A549 (cell line): Measurements from ENCODE around the gene OTOP3. TPM values are rescaled to one million over a fixed set of nuclear protein-coding genes. Genes with fewer than 3 reads are reported as not detected.
A peak's percentile ranks its signal among the peaks of the same experiment; 100 is the strongest.

Experiments
- ATAC-seq, 2 experiments: fragments of 200-7000 bp in 1 of 2; fragments of >200 bp in 1 of 2; cut with Nextera tagmentation in 1 of 2; cut with Tn5 transposase in 1 of 2; 3 replicates each; pipeline versions ENCODE4 v1.8.0 to v1.9.1; 2018 to 2020; ENCODE audit warnings: mild to moderate bottlenecking in 1 of 2, moderate library complexity in 1 of 2
- CTCF ChIA-PET: fragments of 300-600 bp; sonication (Branson Sonifier 250); formaldehyde crosslinking; extraction: SDS; loops from one replicate; lab custom pipeline; 2021; ENCODE audit warnings: antibody characterized with exemption, inconsistent platforms; lab: Yijun Ruan, JAX
- POLR2A ChIA-PET: fragments of 350-600 bp; formaldehyde crosslinking; extraction: SDS; loops from one replicate; lab custom pipeline; 2021; ENCODE audit warnings: antibody characterized with exemption, inconsistent platforms; lab: Yijun Ruan, JAX
- DNase-seq, 2 experiments: peaks; one replicate each; pipeline versions ENCODE4 v3.0.0 to v3.0.0-alpha.2; 2011 to 2016; ENCODE audit warnings: low read depth in 1 of 2, low spot score in 1 of 2
- FAIRE-seq: peaks from 2 replicates; lab custom pipeline; 2011; peaks lifted over from hg19 to GRCh38; lab: Jason Lieb, UNC
- H3K27ac ChIP-seq, 2 experiments: fragments of >200 bp; sonication (Bioruptor Twin); formaldehyde crosslinking; 3 replicates each; pipeline ENCODE4 v1.5.1; 2016 to 2017
- H3K4me1 ChIP-seq: fragments of >200 bp; sonication (Bioruptor Twin); formaldehyde crosslinking; 3 replicates; pipeline ENCODE4 v1.6.1; 2016
- H3K4me2 ChIP-seq: fragments of >200 bp; sonication (Bioruptor Twin); formaldehyde crosslinking; 3 replicates; pipeline ENCODE4 v1.6.1; 2016
- H3K4me3 ChIP-seq: fragments of >200 bp; sonication (Bioruptor Twin); formaldehyde crosslinking; 3 replicates; pipeline ENCODE4 v1.5.1; 2016
- H3K9me3 ChIP-seq: fragments of >200 bp; sonication (Bioruptor Twin); formaldehyde crosslinking; 3 replicates; pipeline ENCODE4 v1.6.1; 2016
- CBX2 ChIP-seq: fragments of 200-600 bp; sonication (generic); IDR thresholded peaks from 2 replicates; pipeline ENCODE4 v1.6.1; 2016; ENCODE audit warnings: low read depth, mild to moderate bottlenecking, borderline replicate concordance
- EP300 ChIP-seq, 2 experiments: fragments of >200 bp; sonication (Bioruptor Twin); formaldehyde crosslinking; IDR thresholded peaks; 2 replicates in 1 of 2; 3 replicates in 1 of 2; pipeline ENCODE4 v1.6.1; 2016 to 2017
- FOSB ChIP-seq: fragments of 250-450 bp; sonication (Bioruptor Pico); IDR thresholded peaks from 2 replicates; pipeline ENCODE4 v1.5.0; 2020; ENCODE audit warnings: mild to moderate bottlenecking, moderate library complexity
- HEYL ChIP-seq: fragments of 250-450 bp; sonication (Bioruptor Pico); IDR thresholded peaks from 2 replicates; pipeline ENCODE4 v1.8.0; 2021; ENCODE audit warnings: mild to moderate bottlenecking, moderate library complexity
- JUN ChIP-seq, 2 experiments: fragments of >200 bp; sonication (Bioruptor Twin); formaldehyde crosslinking; IDR thresholded peaks; 2 replicates in 1 of 2; 3 replicates in 1 of 2; pipeline ENCODE4 v1.6.1; 2016 to 2017
- MAFK ChIP-seq: fragments of 450-650 bp; IDR thresholded peaks from 2 replicates; pipeline ENCODE4 v1.6.1; 2014; ENCODE audit not compliant: partially characterized antibody
- MAZ ChIP-seq: fragments of 150-350 bp; IDR thresholded peaks from 2 replicates; pipeline ENCODE4 v1.6.1; 2014; ENCODE audit warnings: antibody characterized with exemption, low read depth, low read length, borderline replicate concordance
- MYC ChIP-seq: IDR thresholded peaks from 2 replicates; pipeline ENCODE4 v1.6.1; 2012; ENCODE audit warnings: mild to moderate bottlenecking, inconsistent platforms, low read length, improper control_type of control experiment, borderline replicate concordance
- NFE2L2 ChIP-seq: fragments of 150-350 bp; conservative IDR thresholded peaks from 2 replicates; pipeline ENCODE4 v1.6.1; 2014; ENCODE audit warnings: low read length
- NPAS2 ChIP-seq: fragments of 250-450 bp; sonication (Bioruptor Pico); IDR thresholded peaks from 2 replicates; pipeline ENCODE4 v1.8.0; 2022; ENCODE audit warnings: mild to moderate bottlenecking, moderate library complexity, borderline replicate concordance
- PHF8 ChIP-seq: fragments of 200-600 bp; sonication (generic); IDR thresholded peaks from 2 replicates; pipeline ENCODE4 v1.6.1; 2016; ENCODE audit warnings: low read depth, mild to moderate bottlenecking, antibody characterized with exemption, moderate library complexity, borderline replicate concordance
- RCOR1 ChIP-seq: fragments of 150-350 bp; IDR thresholded peaks from 2 replicates; pipeline ENCODE4 v1.6.1; 2014; ENCODE audit warnings: antibody characterized with exemption, low read length, low read depth
- TP53 ChIP-seq: fragments of 250-450 bp; sonication (Bioruptor Pico); IDR thresholded peaks from 2 replicates; pipeline ENCODE4 v1.5.0; 2021; ENCODE audit warnings: mild to moderate bottlenecking, moderate library complexity
- ZC3H11A ChIP-seq: fragments of 450-650 bp; IDR thresholded peaks from 2 replicates; pipeline ENCODE4 v1.6.1; 2014; ENCODE audit warnings: antibody characterized with exemption, mild to moderate bottlenecking
- ZSCAN20 ChIP-seq: fragments of 250-450 bp; sonication (Bioruptor Pico); IDR thresholded peaks from 2 replicates; pipeline ENCODE4 v1.8.0; 2022; ENCODE audit warnings: mild to moderate bottlenecking, moderate library complexity
- WGBS: methylation state at CpG from one replicate; pipeline ENCODE4 v1.1.6; 2017; ENCODE audit errors: missing lambda C conversion rate; 5-methylcytosine and 5-hydroxymethylcytosine counted together
- polyA plus RNA-seq, 4 experiments: library from polyadenylated mRNA; depleted of rRNA in 3 of 4; stranded (reverse); fragments of >200 nt; fragmentation: RNase III in 1 of 4; extraction: RNeasy Plus Mini Kit Qiagen cat#74134 plus additional on column Dnase treatment in 1 of 4; gene quantifications; 2 replicates in 3 of 4; 3 replicates in 1 of 4; pipeline ENCODE4 v1.2.3, GENCODE V29; 2011 to 2017
- TF ChIP-seq, protein P1 (sequence below): fragments of 250-450 bp; sonication (Bioruptor Pico); IDR thresholded peaks from 2 replicates; pipeline ENCODE4 v1.5.0; 2020; ENCODE audit warnings: low read depth, mild to moderate bottlenecking, moderate library complexity
- TF ChIP-seq, protein P2 (sequence below): IDR thresholded peaks from 2 replicates; pipeline ENCODE4 v1.6.1; 2012
- TF ChIP-seq, protein P3 (sequence below): fragments of 450-650 bp; IDR thresholded peaks from 2 replicates; pipeline ENCODE4 v1.6.1; 2014; ENCODE audit warnings: antibody characterized with exemption
- TF ChIP-seq, protein P4 (sequence below): fragments of >200 bp; sonication (Bioruptor Twin); formaldehyde crosslinking; IDR thresholded peaks from 2 replicates; pipeline ENCODE4 v1.6.1; 2016

OTOP3 gene
- polyA plus RNA-seq, 2 of the 4 experiments (the other 2 are of a cell fraction): not detected

DNA sequence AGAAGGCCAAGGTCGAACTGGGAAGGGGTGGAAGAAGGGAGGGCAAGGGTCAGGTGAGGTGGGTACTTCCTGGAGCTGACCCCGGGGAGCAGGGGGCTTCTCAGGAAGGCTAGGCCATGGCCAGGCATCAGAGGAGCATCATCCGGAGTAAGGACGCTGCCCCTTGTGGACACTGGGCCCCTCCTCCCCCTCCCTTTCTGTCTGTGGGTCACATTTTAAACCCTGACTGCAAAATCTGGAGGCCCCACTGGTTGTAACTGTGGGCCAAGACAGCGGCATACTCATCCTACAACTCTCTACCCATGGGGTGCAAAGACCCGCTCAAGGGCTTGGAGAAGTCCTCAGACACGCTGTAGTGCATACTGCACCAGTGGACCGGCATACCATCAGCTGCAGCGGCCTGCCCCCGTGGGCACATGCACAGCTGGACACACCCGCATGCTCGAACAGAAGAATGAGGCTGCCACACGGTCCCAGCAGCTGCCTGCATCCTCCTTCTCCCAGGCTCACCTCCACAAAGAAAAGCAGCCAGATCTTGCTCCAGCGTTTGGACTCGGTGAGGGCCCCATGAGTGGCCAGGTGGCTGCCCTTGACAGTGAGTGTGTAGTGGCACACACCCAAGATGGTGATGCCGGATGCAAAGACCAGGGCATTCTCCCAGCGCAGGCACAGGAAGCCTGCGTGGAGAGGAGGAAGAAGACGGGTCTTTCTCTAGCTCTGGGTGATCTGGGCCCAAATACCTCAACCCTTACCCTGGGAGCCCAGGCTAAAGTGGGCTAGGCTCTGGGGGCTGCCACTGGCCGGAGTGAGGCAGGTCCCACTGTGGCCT, 43.5 kb upstream of the OTOP3 start (continued):
- TF ChIP-seq PHF8: no peak

DNA sequence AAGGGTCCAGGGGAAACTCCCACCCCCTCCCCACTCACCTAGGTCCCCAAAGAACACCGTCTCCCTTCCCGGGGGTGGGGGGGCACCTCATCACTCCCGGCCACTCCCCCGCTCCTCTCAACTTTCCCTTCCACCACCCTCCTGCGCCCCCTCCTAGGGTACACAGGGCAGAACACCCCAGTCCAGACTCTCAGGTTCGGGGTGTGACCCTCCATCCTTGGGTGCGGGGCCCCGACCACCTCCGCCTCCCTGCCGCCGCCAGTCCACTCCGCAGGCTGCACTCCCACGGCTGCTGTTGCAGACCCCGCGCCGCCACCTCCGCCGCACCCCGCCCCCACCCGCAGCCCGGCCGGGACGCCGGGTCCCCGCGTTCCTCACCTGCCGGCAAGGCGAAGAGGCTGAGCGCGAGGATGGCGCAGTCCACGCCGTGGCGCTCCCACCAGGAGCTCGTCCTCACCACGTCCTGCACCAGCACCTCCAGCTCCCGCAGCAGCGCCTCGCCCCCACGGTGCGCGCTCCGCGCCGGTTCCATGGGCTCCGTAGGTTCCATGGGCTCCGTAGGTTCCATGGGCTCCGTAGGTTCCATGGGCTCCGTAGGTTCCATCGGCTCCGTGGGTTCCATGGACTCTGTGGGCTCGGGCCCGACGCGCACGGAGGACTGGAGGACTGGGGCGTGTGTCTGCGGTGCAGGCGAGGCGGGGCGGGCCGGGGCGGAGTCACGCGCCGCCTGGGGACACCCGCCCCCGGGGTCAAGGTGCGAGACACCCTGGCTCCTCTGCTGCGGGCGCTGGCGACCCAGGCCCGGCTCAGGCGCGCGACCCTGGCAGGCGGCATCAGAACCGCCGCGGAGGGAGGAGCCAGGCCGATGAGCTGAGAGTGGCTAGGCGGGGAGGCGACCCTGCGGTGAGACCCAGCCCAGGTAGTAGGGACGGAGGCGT, 42.5 kb upstream of the OTOP3 start, which contains the start of gene FADS6:
TSS of gene FADS6 (minus strand) at position 660 of the 938 bp plus-strand sequence. CDS start at position 622, 38 bp downstream.
- Histone ChIP-seq H3K9me3 (no peaks in the 10 kb centered on the region), H3K27ac (peak within 1 kb of the TSS; percentile 30 to 59; a peak in 4 of 6 replicates), H3K4me3 (peak within 1 kb of the TSS; percentile 40), H3K4me1 (peaks cover 4% of the 10 kb centered on the region; the same call in 1 of the 3 replicates), H3K4me2 (peak within 1 kb of the TSS; percentile 89)
- TF ChIP-seq NFE2L2 (no peak), EP300 (IDR thresholded peaks at IDR 0.05) (no peak), MYC (no peak), HEYL (CRISPR knock-in tag) (no peak), JUN (IDR thresholded peaks at IDR 0.05) (no peak), NPAS2 (CRISPR knock-in tag) (no peak)
- TF ChIP-seq, protein P1, sequence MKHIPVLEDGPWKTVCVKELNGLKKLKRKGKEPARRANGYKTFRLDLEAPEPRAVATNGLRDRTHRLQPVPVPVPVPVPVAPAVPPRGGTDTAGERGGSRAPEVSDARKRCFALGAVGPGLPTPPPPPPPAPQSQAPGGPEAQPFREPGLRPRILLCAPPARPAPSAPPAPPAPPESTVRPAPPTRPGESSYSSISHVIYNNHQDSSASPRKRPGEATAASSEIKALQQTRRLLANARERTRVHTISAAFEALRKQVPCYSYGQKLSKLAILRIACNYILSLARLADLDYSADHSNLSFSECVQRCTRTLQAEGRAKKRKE (CRISPR knock-in tag): no peak
- TF ChIP-seq, protein P2, sequence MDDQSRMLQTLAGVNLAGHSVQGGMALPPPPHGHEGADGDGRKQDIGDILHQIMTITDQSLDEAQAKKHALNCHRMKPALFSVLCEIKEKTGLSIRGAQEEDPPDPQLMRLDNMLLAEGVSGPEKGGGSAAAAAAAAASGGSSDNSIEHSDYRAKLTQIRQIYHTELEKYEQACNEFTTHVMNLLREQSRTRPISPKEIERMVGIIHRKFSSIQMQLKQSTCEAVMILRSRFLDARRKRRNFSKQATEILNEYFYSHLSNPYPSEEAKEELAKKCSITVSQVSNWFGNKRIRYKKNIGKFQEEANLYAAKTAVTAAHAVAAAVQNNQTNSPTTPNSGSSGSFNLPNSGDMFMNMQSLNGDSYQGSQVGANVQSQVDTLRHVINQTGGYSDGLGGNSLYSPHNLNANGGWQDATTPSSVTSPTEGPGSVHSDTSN: no peak
- TF ChIP-seq, protein P3, sequence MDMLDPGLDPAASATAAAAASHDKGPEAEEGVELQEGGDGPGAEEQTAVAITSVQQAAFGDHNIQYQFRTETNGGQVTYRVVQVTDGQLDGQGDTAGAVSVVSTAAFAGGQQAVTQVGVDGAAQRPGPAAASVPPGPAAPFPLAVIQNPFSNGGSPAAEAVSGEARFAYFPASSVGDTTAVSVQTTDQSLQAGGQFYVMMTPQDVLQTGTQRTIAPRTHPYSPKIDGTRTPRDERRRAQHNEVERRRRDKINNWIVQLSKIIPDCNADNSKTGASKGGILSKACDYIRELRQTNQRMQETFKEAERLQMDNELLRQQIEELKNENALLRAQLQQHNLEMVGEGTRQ: no peak
- ATAC-seq: peak; percentile 32 to 65; a peak in 4 of 6 replicates
- CTCF ChIA-PET: interaction anchor here (0.8 to 2.2 kb wide), 6 partner anchors 12 to 525 kb away, joined by 3 to 8 read pairs (median 4); no protein-coding TSS in a partner anchor
- 34% methylated on average over 40 of the region's 86 CpGs for WGBS
- no peak for FAIRE-seq
- POLR2A ChIA-PET: interaction anchor here (0.6 to 1.0 kb wide), 3 partner anchors 18 to 20 kb away, joined by 3 to 6 read pairs (median 3); partner anchors contain the start of gene FDXR
- DNase-seq: no peak

DNA sequence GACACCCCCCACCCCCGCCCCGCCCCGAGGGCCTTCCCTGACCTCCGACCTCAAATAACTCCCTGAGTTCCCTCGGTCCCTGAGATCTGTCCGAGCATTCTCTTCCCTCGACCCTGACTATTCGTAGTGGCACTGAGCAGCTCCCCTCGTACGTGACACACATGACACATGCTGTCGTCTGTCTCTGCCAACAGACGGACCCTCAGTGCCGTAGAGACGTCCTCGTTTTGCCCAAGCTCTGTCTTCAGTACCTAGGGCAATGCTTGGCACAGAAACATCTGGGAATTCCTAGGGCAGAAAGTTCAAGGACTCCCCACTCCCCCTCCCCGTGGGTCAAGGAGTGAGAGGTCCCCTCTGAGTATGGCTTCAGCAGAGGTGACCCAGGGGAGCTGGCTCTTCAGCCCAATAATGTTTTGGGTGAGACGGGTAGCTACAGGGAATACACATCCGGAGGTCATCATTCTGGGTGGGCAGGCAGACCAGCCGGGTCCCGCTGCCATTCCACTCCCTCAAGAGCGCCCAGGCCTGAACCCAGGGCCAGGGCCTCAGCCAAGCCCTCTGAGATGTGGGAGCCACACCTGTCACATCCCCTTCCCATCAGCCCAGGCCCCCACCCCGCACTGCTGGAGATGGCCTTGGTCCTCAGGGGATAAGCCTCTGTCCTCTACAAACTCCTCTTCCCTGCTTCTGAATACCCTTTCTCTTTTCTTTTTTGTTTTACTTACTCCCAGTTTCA, 41.6 kb upstream of the OTOP3 start:
- TF ChIP-seq FOSB (CRISPR knock-in tag) (no peak), ZC3H11A (no peak), CBX2 (no peak), JUN (IDR thresholded peaks at IDR 0.05) (no peak), MAFK (no peak), NPAS2 (CRISPR knock-in tag) (no peak), MYC (no peak), TP53 (CRISPR knock-in tag) (no peak), EP300 (IDR thresholded peaks at IDR 0.05) (no peak), RCOR1 (no peak), ZSCAN20 (CRISPR knock-in tag) (no peak), MAZ (no peak)
- TF ChIP-seq, protein P4, sequence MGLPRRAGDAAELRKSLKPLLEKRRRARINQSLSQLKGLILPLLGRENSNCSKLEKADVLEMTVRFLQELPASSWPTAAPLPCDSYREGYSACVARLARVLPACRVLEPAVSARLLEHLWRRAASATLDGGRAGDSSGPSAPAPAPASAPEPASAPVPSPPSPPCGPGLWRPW: no peak
- no peaks in the 10 kb centered on the region for H3K9me3 ChIP-seq
- DNase-seq: no peak
- FAIRE-seq: no peak
- H3K4me1 ChIP-seq: peaks cover 4% of the 10 kb centered on the region; the same call in 1 of the 3 replicates
- 38% methylated on average over 19 of the region's 22 CpGs for WGBS
- peak overlapping the region; percentile 89 for H3K4me2 ChIP-seq
- ChIA-PET POLR2A (interaction anchor here (0.7 to 1.0 kb wide), 3 partner anchors 19 to 28 kb away, joined by 3 to 7 read pairs (median 6); partner anchors contain the start of gene FDXR), CTCF (interaction anchor here (0.8 to 2.6 kb wide), 9 partner anchors 12 to 525 kb away, joined by 3 to 12 read pairs (median 6); partner anchors contain the start of genes OTOP2 and USH1G)
- H3K27ac ChIP-seq: peak overlapping the region in 1 of 2 experiments; percentile 59; a peak in 3 of 6 replicates
- ATAC-seq: no peak; a peak in 1 of 6 replicates
- peak overlapping the region; percentile 40 for H3K4me3 ChIP-seq
